Vagina (tissue), 2 donors: ENCODE data around the gene ARSB. TPM values are rescaled to one million over a fixed set of nuclear protein-coding genes. Genes with fewer than 3 reads are reported as not detected.

Source experiments
- DNase-seq, 2 donors: peaks; one replicate each; pipeline ENCODE4 v3.0.0-alpha.2; 2017; ENCODE audit errors: extremely low spot score in 2 of 2
- H3K27ac ChIP-seq: fragments of 200-600 bp; sonication (generic); one replicate; pipeline ENCODE4 v1.5.1; 2019
- H3K27me3 ChIP-seq: fragments of 200-600 bp; sonication (generic); one replicate; pipeline ENCODE4 v1.5.1; 2019
- H3K36me3 ChIP-seq, 2 donors: fragments of 200-600 bp; sonication (generic); one replicate each; pipeline ENCODE4 v1.5.1; 2017 to 2019
- H3K4me1 ChIP-seq: fragments of 200-600 bp; sonication (generic); one replicate; pipeline ENCODE4 v1.5.1; 2019
- H3K4me3 ChIP-seq, 2 donors: fragments of 200-600 bp; sonication (generic); 1 replicate in 1 of 2; 2 replicates in 1 of 2; pipeline ENCODE4 v1.5.1; 2016 to 2019
- H3K9me3 ChIP-seq: fragments of 200-600 bp; sonication (generic); one replicate; pipeline ENCODE4 v1.5.1; 2019
- POLR2A ChIP-seq, 2 donors: fragments of 450-650 bp; IDR thresholded peaks; one replicate each; pipeline ENCODE4 v1.6.1; 2017; ENCODE audit warnings: antibody characterized with exemption in 2 of 2, mild to moderate bottlenecking in 2 of 2, moderate library complexity in 2 of 2
- POLR2AphosphoS5 ChIP-seq, 2 donors: sonication (generic); formaldehyde crosslinking; IDR thresholded peaks; one replicate each; pipeline ENCODE4 v1.9.0; 2017; ENCODE audit warnings: antibody characterized with exemption in 2 of 2, mild to moderate bottlenecking in 2 of 2, low read depth in 1 of 2; ENCODE audit not compliant: insufficient read depth in 1 of 2
- intact Hi-C: fragments of 100-400 bp; cut with DNase I; formaldehyde crosslinking; loops from one replicate; pipeline ENCODE4 v1.15.1; 2023
- total RNA-seq: library from RNA; depleted of rRNA; stranded (reverse); fragments of >200 nt; gene quantifications from one replicate; pipeline ENCODE4 v1.2.3, GENCODE V29; 2016
- TF ChIP-seq, protein P1 (sequence below), 3 experiments: fragments of 450-650 bp in 2 of 3; fragments of 200-600 bp in 1 of 3; sonication (generic) in 1 of 3; IDR thresholded peaks; one replicate each; pipeline ENCODE4 v1.5.1; 2017 to 2019; ENCODE audit warnings: antibody characterized with exemption in 3 of 3, mild to moderate bottlenecking in 2 of 3, moderate library complexity in 2 of 3

Gene ARSB
- total RNA-seq, 1 donor from 2014 or later, result 12.3 TPM

DNA sequence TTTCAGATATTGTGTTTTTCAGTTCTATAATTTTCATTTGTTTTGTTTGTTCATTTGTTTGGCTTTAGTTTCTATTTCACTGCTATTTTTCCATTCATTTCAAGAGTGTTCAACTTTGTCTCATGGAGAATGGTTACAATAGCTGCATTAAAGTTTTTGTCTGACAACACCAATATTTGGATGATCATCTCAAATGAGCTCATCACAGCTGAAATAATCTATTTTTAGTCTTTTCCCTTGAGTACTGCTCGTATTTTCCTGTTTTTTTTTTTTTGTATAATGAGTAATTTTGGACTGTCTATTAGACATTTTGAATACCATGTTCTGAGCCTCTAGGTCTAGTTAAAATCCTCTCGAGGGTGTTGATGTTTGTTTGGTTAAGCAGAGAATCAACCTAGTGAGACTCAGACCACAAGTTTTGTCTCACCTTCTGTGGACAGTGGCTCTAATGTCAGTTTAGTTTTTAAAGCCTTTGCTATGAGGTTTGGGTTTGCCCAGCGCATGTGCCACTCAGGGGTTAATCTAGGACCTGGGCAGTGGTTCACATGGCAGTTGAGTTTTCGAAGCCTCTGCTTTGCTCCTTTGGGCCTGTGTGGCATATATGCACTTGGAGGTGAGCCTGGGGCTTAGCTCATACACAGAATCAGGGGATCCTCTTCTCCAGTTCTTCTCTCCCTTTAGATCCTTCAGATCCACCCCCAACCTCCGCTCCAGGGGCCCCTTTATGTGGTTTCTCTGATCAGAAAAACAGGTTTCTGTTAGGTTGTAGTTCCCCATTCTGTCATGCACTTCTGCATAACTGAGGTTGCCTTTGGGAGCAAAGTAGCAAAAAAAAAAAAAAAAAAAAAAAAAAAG, 79.8 kb downstream of the ARSB start:
- TF ChIP-seq POLR2AphosphoS5 (IDR thresholded peaks at IDR 0.05; ENCODE audit: insufficient read depth in 1 of 2, low read depth in 1 of 2) (no peak), POLR2A (IDR thresholded peaks at IDR 0.05) (no peak)
- TF ChIP-seq, protein P1, sequence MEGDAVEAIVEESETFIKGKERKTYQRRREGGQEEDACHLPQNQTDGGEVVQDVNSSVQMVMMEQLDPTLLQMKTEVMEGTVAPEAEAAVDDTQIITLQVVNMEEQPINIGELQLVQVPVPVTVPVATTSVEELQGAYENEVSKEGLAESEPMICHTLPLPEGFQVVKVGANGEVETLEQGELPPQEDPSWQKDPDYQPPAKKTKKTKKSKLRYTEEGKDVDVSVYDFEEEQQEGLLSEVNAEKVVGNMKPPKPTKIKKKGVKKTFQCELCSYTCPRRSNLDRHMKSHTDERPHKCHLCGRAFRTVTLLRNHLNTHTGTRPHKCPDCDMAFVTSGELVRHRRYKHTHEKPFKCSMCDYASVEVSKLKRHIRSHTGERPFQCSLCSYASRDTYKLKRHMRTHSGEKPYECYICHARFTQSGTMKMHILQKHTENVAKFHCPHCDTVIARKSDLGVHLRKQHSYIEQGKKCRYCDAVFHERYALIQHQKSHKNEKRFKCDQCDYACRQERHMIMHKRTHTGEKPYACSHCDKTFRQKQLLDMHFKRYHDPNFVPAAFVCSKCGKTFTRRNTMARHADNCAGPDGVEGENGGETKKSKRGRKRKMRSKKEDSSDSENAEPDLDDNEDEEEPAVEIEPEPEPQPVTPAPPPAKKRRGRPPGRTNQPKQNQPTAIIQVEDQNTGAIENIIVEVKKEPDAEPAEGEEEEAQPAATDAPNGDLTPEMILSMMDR (IDR thresholded peaks at IDR 0.05), result no peak
- H3K36me3 ChIP-seq, result no peaks in the 10 kb centered on the region
- H3K27ac ChIP-seq, result no peak overlapping the region
- H3K4me3 ChIP-seq, result no peak overlapping the region
- intact Hi-C loops, result no loop called here
- DNase-seq, result no peak
- H3K27me3 ChIP-seq, result no peaks in the 10 kb centered on the region
- H3K4me1 ChIP-seq, result peaks cover 28% of the 10 kb centered on the region
- H3K9me3 ChIP-seq, result no peaks in the 10 kb centered on the region

DNA sequence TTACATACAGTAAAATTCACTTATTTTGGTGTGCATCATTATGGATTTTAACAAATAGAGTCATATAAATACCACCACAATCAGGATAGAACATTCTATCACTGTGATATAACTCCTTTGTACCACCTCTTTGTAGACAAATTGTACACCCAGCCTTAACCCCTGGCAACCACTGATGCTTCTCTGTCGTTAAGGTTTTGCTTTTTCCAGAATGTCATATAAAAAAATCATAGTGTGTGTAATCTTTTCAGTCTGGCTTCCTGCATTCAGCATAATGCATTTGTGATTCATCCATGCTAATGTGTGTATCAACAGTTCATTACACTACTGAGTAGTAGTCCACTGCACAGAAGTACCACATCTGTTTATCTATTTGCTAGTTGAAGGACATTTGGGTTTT, 81.2 kb downstream of the ARSB start:
- H3K9me3 ChIP-seq, result no peaks in the 10 kb centered on the region
- H3K4me3 ChIP-seq, result no peak overlapping the region
- no peak overlapping the region for H3K27ac ChIP-seq
- intact Hi-C loops, result no loop called here
- H3K27me3 ChIP-seq, result no peaks in the 10 kb centered on the region
- peaks cover 19% of the 10 kb centered on the region for H3K4me1 ChIP-seq
- no peaks in the 10 kb centered on the region for H3K36me3 ChIP-seq
- no peak for DNase-seq
- TF ChIP-seq POLR2A (IDR thresholded peaks at IDR 0.05), result no peak
- TF ChIP-seq POLR2AphosphoS5 (IDR thresholded peaks at IDR 0.05; ENCODE audit: insufficient read depth in 1 of 2, low read depth in 1 of 2), result no peak
- TF ChIP-seq, protein P1 (IDR thresholded peaks at IDR 0.05), result no peak

DNA sequence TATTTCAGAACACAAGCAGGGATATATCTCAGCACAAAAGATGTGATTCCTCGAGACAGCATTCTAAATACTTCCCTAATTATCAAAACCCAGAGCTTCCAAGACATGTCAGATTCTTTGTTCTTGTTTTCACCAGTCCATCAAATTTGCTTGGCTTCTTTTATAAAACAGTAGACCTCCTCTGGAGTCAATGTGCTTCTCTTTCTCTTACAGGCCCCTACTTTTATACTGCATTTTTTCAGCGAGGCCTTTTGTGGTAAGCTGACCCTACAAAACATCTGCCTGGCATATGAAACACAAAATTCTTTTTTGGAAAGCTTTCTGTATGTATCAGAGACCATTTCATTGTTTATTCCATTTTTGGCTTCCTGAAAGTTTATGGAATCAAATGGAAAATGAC, 81.8 kb downstream of the ARSB start:
- DNase-seq, result no peak
- Histone ChIP-seq H3K36me3 (no peaks in the 10 kb centered on the region), H3K27ac (no peak overlapping the region), H3K27me3 (no peaks in the 10 kb centered on the region), H3K4me1 (peaks cover 15% of the 10 kb centered on the region), H3K4me3 (no peak overlapping the region), H3K9me3 (no peaks in the 10 kb centered on the region)
- TF ChIP-seq POLR2A (IDR thresholded peaks at IDR 0.05) (no peak), POLR2AphosphoS5 (IDR thresholded peaks at IDR 0.05; ENCODE audit: insufficient read depth in 1 of 2, low read depth in 1 of 2) (no peak)
- TF ChIP-seq, protein P1 (IDR thresholded peaks at IDR 0.05), result no peak
- intact Hi-C loops, result no loop called here

DNA sequence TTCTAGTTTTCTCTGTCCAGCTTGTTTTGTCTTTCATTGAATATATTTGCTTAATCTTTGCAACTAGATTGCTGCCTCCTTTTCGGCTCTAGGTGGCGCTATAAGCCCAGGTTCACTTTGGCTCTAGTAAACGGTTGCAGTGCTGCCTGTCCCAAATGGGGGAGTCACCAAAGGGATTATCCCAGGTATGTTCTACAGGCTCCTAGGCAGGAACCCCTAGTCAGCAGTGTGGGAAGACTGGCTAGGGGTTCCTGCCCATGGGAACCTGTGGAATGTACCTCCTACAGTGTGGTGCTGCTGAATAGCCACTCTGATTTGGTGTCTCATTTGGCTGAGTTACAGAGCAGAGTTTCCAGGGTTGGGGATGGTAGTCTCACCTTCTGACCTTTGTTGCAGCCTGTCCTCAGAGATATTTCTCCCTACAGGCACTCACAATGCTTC, 85.2 kb downstream of the ARSB start:
- Histone ChIP-seq H3K9me3 (no peaks in the 10 kb centered on the region), H3K36me3 (no peaks in the 10 kb centered on the region), H3K27ac (no peak overlapping the region), H3K4me3 (no peak overlapping the region), H3K27me3 (no peaks in the 10 kb centered on the region), H3K4me1 (no peaks in the 10 kb centered on the region)
- intact Hi-C loops, result no loop called here
- TF ChIP-seq, protein P1 (IDR thresholded peaks at IDR 0.05), result no peak
- TF ChIP-seq POLR2A (IDR thresholded peaks at IDR 0.05), result no peak
- TF ChIP-seq POLR2AphosphoS5 (IDR thresholded peaks at IDR 0.05; ENCODE audit: insufficient read depth in 1 of 2, low read depth in 1 of 2), result no peak
- DNase-seq, result no peak

DNA sequence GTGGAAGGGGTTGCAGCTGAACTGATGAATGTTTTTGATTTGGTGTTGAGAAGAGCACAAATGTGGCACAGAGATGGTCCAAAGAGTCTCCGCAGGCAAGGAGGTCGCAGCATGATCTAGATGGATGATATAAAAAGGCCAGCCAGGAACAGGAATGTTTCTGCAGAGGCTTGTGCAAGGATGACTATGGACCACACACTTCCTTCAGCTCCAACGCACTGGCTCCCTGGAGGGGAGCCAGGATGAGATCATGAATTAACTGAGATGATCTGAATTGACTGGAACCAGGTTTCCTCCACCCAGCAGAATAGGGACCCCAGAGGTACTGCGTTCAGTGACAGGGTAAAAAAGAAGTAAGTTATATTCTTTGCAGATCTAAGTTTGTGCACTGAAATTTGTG, 89.0 kb downstream of the ARSB start:
- Histone ChIP-seq H3K4me3 (no peak overlapping the region), H3K27me3 (no peaks in the 10 kb centered on the region), H3K4me1 (no peaks in the 10 kb centered on the region), H3K36me3 (no peaks in the 10 kb centered on the region), H3K9me3 (no peaks in the 10 kb centered on the region), H3K27ac (no peak overlapping the region)
- TF ChIP-seq, protein P1 (IDR thresholded peaks at IDR 0.05), result no peak
- TF ChIP-seq POLR2AphosphoS5 (IDR thresholded peaks at IDR 0.05; ENCODE audit: insufficient read depth in 1 of 2, low read depth in 1 of 2) (no peak), POLR2A (IDR thresholded peaks at IDR 0.05) (no peak)
- intact Hi-C loops, result no loop called here
- DNase-seq, result no peak
